ENCODE results near the gene DYNC1H1.

The DYNC1H1 gene

DNA sequence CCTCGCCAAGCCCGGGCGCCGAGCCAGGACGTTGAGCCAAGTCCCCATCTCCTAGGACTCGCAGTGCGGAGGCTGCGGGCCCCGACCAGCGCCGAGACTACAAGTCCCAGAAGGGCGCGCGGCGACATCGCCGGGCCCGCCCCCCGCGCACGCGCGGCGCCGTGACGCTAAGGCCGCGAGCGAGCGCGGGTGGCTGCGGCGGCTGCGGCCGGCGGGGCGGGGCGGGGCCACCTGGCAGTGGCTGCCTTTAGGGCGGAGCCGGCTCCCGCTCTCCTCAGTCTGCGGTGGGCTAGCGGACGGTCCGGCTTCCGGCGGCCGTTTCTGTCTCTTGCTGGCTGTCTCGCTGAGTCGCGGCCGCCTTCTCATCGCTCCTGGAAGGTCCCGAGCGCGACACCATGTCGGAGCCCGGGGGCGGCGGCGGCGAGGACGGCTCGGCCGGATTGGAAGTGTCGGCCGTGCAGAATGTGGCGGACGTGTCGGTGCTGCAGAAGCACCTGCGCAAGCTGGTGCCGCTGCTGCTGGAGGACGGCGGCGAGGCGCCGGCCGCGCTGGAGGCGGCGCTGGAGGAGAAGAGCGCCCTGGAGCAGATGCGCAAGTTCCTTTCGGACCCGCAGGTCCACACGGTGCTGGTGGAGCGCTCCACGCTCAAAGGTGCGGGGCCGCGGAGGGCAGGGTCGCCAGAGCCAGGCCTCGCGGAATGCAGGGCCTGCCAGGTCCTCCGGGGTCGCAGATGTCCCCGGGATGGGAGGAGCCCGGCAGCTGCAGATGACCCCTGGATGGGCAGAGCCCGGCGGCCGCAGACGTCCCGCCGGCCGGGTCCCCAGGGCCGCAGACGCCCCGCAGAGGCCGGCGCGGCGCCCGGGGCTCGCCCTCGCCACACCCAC is at the start of gene DYNC1H1:
TSS of gene DYNC1H1 (plus strand) at position 277 of the 884 bp plus-strand sequence. CDS start at position 396, 119 bp downstream.
- peak within 1 kb of the TSS; percentile 79 for H3K4me2 ChIP-seq (ENCODE audit: low read length)
- peak within 1 kb of the TSS; percentile 87 for H3K27ac ChIP-seq
- TF ChIP-seq CTCF (IDR thresholded peaks at IDR 0.05) = no peak
- no peaks in the 10 kb centered on the region for H3K9me3 ChIP-seq (ENCODE audit: control insufficient read depth, low read length)
- peak within 1 kb of the TSS; percentile 98 for H2AFZ ChIP-seq
- H3K4me1 ChIP-seq = peaks cover 4% of the 10 kb centered on the region
- H3K9ac ChIP-seq = peak within 1 kb of the TSS; percentile 93
- no peaks in the 10 kb centered on the region for H3K36me3 ChIP-seq (ENCODE audit: control insufficient read depth, insufficient read depth, low read length)
- no peaks in the 10 kb centered on the region for H3K27me3 ChIP-seq (ENCODE audit: control insufficient read depth, insufficient read depth, low read length)
- H3K79me2 ChIP-seq = peaks cover 33% of the 10 kb centered on the region
- H3K4me3 ChIP-seq (ENCODE audit: low read depth, low read length) = peak within 1 kb of the TSS; percentile 70

- H3K27ac ChIP-seq = no peak overlapping the region
- H3K4me2 ChIP-seq (ENCODE audit: low read length) = no peak overlapping the region
- H3K79me2 ChIP-seq = no peaks in the 10 kb centered on the region
- no peak overlapping the region for H2AFZ ChIP-seq
- no peaks in the 10 kb centered on the region for H3K27me3 ChIP-seq (ENCODE audit: control insufficient read depth, insufficient read depth, low read length)
- H3K36me3 ChIP-seq (ENCODE audit: control insufficient read depth, insufficient read depth, low read length) = no peaks in the 10 kb centered on the region
- H3K4me1 ChIP-seq = peaks cover 2% of the 10 kb centered on the region
- H3K9ac ChIP-seq = no peak overlapping the region
- H3K9me3 ChIP-seq (ENCODE audit: control insufficient read depth, low read length) = no peaks in the 10 kb centered on the region
- no peak overlapping the region for H3K4me3 ChIP-seq (ENCODE audit: low read depth, low read length)
- TF ChIP-seq CTCF (IDR thresholded peaks at IDR 0.05) = no peak
Observed at GRCh38 chr14:101915871-101916815, 48.2 kb upstream of the DYNC1H1 start.

DNA sequence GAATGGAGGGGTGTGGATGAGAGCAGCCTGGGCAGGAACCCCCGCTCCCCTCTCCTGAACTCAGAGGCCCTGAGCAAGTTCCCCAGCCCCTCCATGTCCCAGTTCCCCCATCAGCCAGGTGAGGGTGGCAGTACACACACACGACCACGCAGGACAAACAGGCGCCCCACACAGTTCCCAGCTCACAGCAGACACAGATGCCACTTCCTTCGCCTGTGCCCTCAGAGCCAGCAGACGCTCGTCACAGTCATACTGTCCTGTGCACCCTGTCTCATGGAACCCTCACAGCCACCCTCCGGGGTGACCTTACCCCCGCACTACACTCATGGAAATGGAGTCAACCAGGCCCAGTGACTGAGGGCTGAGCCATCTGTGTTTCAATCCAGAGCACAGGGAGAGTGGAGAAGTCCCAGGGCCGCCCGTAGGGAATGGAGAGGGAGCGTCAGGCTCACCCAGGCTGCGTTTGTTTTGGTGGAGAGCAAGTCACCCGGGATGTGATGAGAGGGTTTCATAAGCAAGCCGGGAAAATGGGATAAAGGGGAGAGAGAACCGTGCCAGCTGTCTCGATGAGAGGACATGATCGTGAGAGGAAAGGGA is 47.5 kb upstream of the DYNC1H1 start:
- Histone ChIP-seq H3K27me3 (ENCODE audit: control insufficient read depth, insufficient read depth, low read length) (no peaks in the 10 kb centered on the region), H2AFZ (no peak overlapping the region), H3K9ac (no peak overlapping the region), H3K4me1 (peaks cover 2% of the 10 kb centered on the region), H3K9me3 (ENCODE audit: control insufficient read depth, low read length) (no peaks in the 10 kb centered on the region), H3K4me2 (ENCODE audit: low read length) (no peak overlapping the region), H3K36me3 (ENCODE audit: control insufficient read depth, insufficient read depth, low read length) (no peaks in the 10 kb centered on the region), H3K4me3 (ENCODE audit: low read depth, low read length) (no peak overlapping the region), H3K27ac (no peak overlapping the region), H3K79me2 (no peaks in the 10 kb centered on the region)
- no peak for TF ChIP-seq CTCF (IDR thresholded peaks at IDR 0.05)

DNA sequence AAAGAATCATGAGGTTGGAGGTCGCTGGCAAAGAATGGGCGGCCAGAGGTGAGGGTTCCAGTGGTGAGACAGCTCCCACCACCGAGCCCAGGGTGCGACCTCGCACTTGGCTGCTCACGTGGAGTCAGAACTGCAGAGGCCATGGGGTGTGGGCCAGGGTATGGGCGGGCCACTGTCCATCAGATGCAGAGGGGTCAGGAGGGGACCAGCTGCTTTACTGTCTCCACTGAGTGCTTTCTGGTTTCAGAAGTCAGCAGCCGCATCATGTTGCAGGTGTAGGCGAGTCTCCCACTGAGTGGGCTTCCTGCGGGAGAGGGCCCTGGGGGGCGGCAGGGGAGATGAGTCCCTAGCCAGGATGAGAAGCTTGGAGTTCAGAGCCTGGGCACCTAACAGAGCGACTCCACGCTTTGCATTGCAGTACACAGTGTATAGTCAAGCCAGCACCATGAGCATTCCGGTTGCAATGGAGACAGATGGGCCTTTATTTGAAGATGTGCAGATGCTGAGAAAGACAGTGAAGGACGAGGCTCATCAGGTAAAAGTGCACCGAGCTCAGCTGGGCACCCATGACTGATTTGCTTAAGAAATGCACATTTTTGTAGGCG is 46.9 kb upstream of the DYNC1H1 start:
- Histone ChIP-seq H3K36me3 (ENCODE audit: control insufficient read depth, insufficient read depth, low read length) (no peaks in the 10 kb centered on the region), H3K27ac (no peak overlapping the region), H3K9me3 (ENCODE audit: control insufficient read depth, low read length) (no peaks in the 10 kb centered on the region), H3K79me2 (no peaks in the 10 kb centered on the region), H3K4me3 (ENCODE audit: low read depth, low read length) (no peak overlapping the region), H3K9ac (no peak overlapping the region), H3K4me1 (peaks cover 2% of the 10 kb centered on the region), H3K4me2 (ENCODE audit: low read length) (no peak overlapping the region), H2AFZ (no peak overlapping the region), H3K27me3 (ENCODE audit: control insufficient read depth, insufficient read depth, low read length) (no peaks in the 10 kb centered on the region)
- no peak for TF ChIP-seq CTCF (IDR thresholded peaks at IDR 0.05)
